GM12878 (cell line): ENCODE measurements around the gene ATP5PD. TPM values are rescaled to one million over a fixed set of nuclear protein-coding genes. Genes with fewer than 3 reads are reported as not detected.

ENCODE experiments used
- ATAC-seq: fragments of 200-7000 bp; cut with Tn5 transposase; 3 replicates; pipeline ENCODE4 v1.9.1; 2020; ENCODE audit warnings: mild to moderate bottlenecking, moderate library complexity
- BruUV-seq: library from RNA; stranded (reverse); fragments of 400-500 nt; replicated peaks from 2 replicates; lab custom pipeline; 2021; lab: Mats Ljungman, UMichigan
- CTCF ChIA-PET: fragments of 300-600 bp; sonication (Branson Sonifier 250); formaldehyde crosslinking; extraction: SDS; loops from one replicate; lab custom pipeline; 2021; ENCODE audit warnings: inconsistent platforms; lab: Yijun Ruan, JAX
- POLR2A ChIA-PET: fragments of 350-600 bp; formaldehyde crosslinking; extraction: SDS; loops from one replicate; lab custom pipeline; 2021; ENCODE audit warnings: inconsistent platforms; lab: Charles Lee
- RAD21 ChIA-PET: fragments of 300-600 bp; sonication (Branson Sonifier 250); formaldehyde crosslinking; loops from one replicate; lab custom pipeline; 2023; ENCODE audit warnings: antibody characterized with exemption; ENCODE audit not compliant: unreplicated experiment; lab: Charles Lee
- SMC1A ChIA-PET: fragments of 300-600 bp; sonication (Branson Sonifier 250); formaldehyde crosslinking; loops from one replicate; lab custom pipeline; 2023; ENCODE audit not compliant: unreplicated experiment, uncharacterized antibody; lab: Charles Lee
- DNase-seq: peaks from one replicate; pipeline ENCODE4 v3.0.0-alpha.2; 2011; ENCODE audit warnings: low read depth, low spot score
- FAIRE-seq: peaks from 3 replicates; lab custom pipeline; 2011; peaks lifted over from hg19 to GRCh38; lab: Jason Lieb, UNC
- H2AFZ ChIP-seq: 2 replicates; pipeline ENCODE4 v1.6.0; 2011; ENCODE audit warnings: low read depth, low read length, control low read depth; ENCODE audit not compliant: control insufficient read depth
- H3K27ac ChIP-seq: 2 replicates; pipeline ENCODE4 v1.5.1; 2011; ENCODE audit warnings: control low read depth; ENCODE audit not compliant: control insufficient read depth, insufficient read depth
- H3K27me3 ChIP-seq, 2 experiments: replicated peaks in 1 of 2; 2 replicates each; pipeline versions ENCODE4 v1.6.0 to v1.6.1; 2011; ENCODE audit warnings: low read length in 1 of 2; ENCODE audit not compliant: control insufficient read depth in 2 of 2, insufficient read depth in 2 of 2
- H3K36me3 ChIP-seq, 2 experiments: 2 replicates each; pipeline ENCODE4 v1.5.1; 2011; ENCODE audit warnings: low read length in 1 of 2; ENCODE audit not compliant: control insufficient read depth in 2 of 2, insufficient read depth in 2 of 2
- H3K4me1 ChIP-seq: 2 replicates; pipeline ENCODE4 v1.6.1; 2011; ENCODE audit warnings: mild to moderate bottlenecking, low read length, moderate library complexity, mixed read lengths; ENCODE audit not compliant: control insufficient read depth, insufficient read depth
- H3K4me2 ChIP-seq: 2 replicates; pipeline ENCODE4 v1.6.0; 2011; ENCODE audit warnings: control low read depth; ENCODE audit not compliant: control insufficient read depth, insufficient read depth
- H3K4me3 ChIP-seq: fragments of 200-600 bp; sonication (generic); 2 replicates; pipeline ENCODE4 v1.5.1; 2016
- H3K79me2 ChIP-seq: 2 replicates; pipeline ENCODE4 v1.6.0; 2011; ENCODE audit warnings: low read length; ENCODE audit not compliant: control insufficient read depth, insufficient read depth
- H3K9ac ChIP-seq: 2 replicates; pipeline ENCODE4 v1.8.0; 2011; ENCODE audit warnings: low read length, control low read depth, mixed read lengths; ENCODE audit not compliant: control insufficient read depth, insufficient read depth
- H3K9me3 ChIP-seq: replicated peaks from 3 replicates; pipeline ENCODE4 v1.5.1; 2011; ENCODE audit warnings: mild to moderate bottlenecking, low read length; ENCODE audit not compliant: control insufficient read depth, insufficient read depth
- H4K20me1 ChIP-seq: 2 replicates; pipeline ENCODE4 v1.6.0; 2011; ENCODE audit not compliant: control insufficient read depth, insufficient read depth
- CHD4 ChIP-seq: fragments of 200-600 bp; sonication (generic); IDR thresholded peaks from 2 replicates; pipeline ENCODE4 v1.6.1; 2016; ENCODE audit warnings: mild to moderate bottlenecking
- ELK1 ChIP-seq: IDR thresholded peaks from 2 replicates; pipeline ENCODE4 v1.6.1; 2012; ENCODE audit warnings: low read depth, low read length, improper control_type of control experiment
- KAT2A ChIP-seq: conservative IDR thresholded peaks from 2 replicates; pipeline ENCODE4 v1.6.1; 2011; ENCODE audit warnings: low read depth, low read length; ENCODE audit not compliant: control insufficient read depth
- MEF2A ChIP-seq: IDR thresholded peaks from 2 replicates; pipeline ENCODE4 v1.6.1; 2011; ENCODE audit warnings: low read depth, mild to moderate bottlenecking, low read length, moderate library complexity; ENCODE audit not compliant: insufficient read depth
- NBN ChIP-seq: fragments of 450-650 bp; IDR thresholded peaks from 2 replicates; pipeline ENCODE4 v1.6.1; 2016
- PML ChIP-seq: IDR thresholded peaks from 2 replicates; pipeline ENCODE4 v1.6.1; 2012; ENCODE audit warnings: low read length, inconsistent platforms
- REST ChIP-seq: IDR thresholded peaks from 2 replicates; pipeline ENCODE4 v1.6.1; 2012; ENCODE audit warnings: mild to moderate bottlenecking, low read depth, low read length
- RUNX3 ChIP-seq: IDR thresholded peaks from 2 replicates; pipeline ENCODE4 v1.6.1; 2012; ENCODE audit warnings: low read length, inconsistent platforms
- SIN3A ChIP-seq: IDR thresholded peaks from 2 replicates; pipeline ENCODE4 v1.6.1; 2012; ENCODE audit warnings: low read depth, low read length, improper control_type of control experiment
- SPI1 ChIP-seq: IDR thresholded peaks from 2 replicates; pipeline ENCODE4 v1.6.1; 2011; ENCODE audit warnings: low read depth, mild to moderate bottlenecking, low read length, moderate library complexity, borderline replicate concordance; ENCODE audit not compliant: insufficient read depth
- WGBS: methylation state at CpG from one replicate; pipeline ENCODE4 v1.1.6; 2016; ENCODE audit warnings: low lambda C conversion rate; ENCODE audit not compliant: insufficient replicate concordance, insufficient coverage; ENCODE audit errors: missing lambda C conversion rate; 5-methylcytosine and 5-hydroxymethylcytosine counted together
- in situ Hi-C: fragments of 300-500 bp; cut with MboI; formaldehyde crosslinking; loops from 9 replicates; pipeline ENCODE4 v1.14.3; 2018; ENCODE audit warnings: mixed read lengths
- intact Hi-C: fragments of 100-400 bp; cut with micrococcal nuclease; formaldehyde crosslinking; loops from one replicate; pipeline ENCODE4 v1.14.2; 2022; ENCODE audit not compliant: unreplicated experiment
- polyA plus RNA-seq, 11 experiments: library from polyadenylated mRNA; depleted of rRNA in 4 of 11; unstranded in 6 of 11; stranded (reverse) in 5 of 11; fragments of >200 nt; fragmentation: Nextera tagmentation in 4 of 11; fragmentation: Illumina TruSeq in 1 of 11; extraction: Ambion mirVana in 4 of 11; extraction: Trizol in 1 of 11; gene quantifications; 1 replicate in 1 of 11; 2 replicates in 10 of 11; pipeline versions ENCODE4 v1.2.1 to v1.2.3, GENCODE V29; 2011 to 2016; ENCODE audit warnings: inconsistent platforms in 2 of 11, missing spikeins in 2 of 11, low read depth in 1 of 11
- total RNA-seq, 4 experiments: library from RNA; depleted of rRNA in 3 of 4; stranded (reverse); fragments of >200 nt in 3 of 4; fragmentation: Illumina TruSeq in 1 of 4; extraction: Trizol in 1 of 4; gene quantifications; 2 replicates each; pipeline versions ENCODE4 v1.2.1 to v1.2.3, GENCODE V29; 2013 to 2021

The ATP5PD gene
- total and polyA plus RNA-seq, 10 of the 15 experiments (the other 5 are each of a cell fraction or from before 2014, with no cell fraction given) = 172 to 772 (median 321) TPM

DNA sequence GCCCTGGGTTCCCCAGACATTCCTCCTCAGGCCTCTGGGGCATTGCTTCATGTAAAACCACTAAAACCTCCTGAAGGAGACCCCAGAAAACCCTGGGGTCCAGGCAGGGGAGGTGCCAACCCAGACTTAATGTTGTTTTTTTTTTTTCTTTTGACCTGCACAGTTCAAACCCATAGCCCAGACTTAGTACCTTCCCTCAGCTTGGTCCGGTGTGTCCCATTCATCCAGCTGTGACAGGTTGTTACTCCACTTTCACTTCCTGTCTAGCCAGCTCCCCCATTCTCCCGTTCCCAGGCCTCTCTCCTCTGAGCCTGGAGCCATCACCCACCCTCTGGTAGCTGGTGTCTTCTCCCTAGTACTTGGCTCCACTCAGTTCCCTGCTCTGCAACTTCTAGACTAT, 54.5 kb downstream of the ATP5PD start:
- ChIA-PET CTCF (interaction anchor here (0.6 to 4.4 kb wide), 4 partner anchors 16 to 31 kb away, joined by 3 to 21 read pairs (median 10); partner anchors contain the start of gene MRPL58), RAD21 (interaction anchor here (1.7 kb wide), 1 partner anchor 30 kb away, joined by 8 read pairs; no protein-coding TSS in a partner anchor), SMC1A (interaction anchor here (0.5 to 1.2 kb wide), 3 partner anchors 10 to 30 kb away, joined by 3 to 4 read pairs (median 3); no protein-coding TSS in a partner anchor), POLR2A (no interaction called here)
- H3K27me3 ChIP-seq = peaks cover 2 to 16% of the 10 kb centered on the region in 2 experiments; a peak in 3 of 4 replicates
- intact Hi-C loops = no loop called here
- H3K27ac ChIP-seq = no peak overlapping the region
- H3K4me2 ChIP-seq = no peak overlapping the region
- H4K20me1 ChIP-seq = no peaks in the 10 kb centered on the region
- 15% methylated on average over 2 of the region's 2 CpGs for WGBS
- FAIRE-seq (no peak), ATAC-seq (no peak), DNase-seq (no peak)
- no peak overlapping the region for H3K4me3 ChIP-seq
- H3K79me2 ChIP-seq = no peaks in the 10 kb centered on the region
- 0 out of 2 replicates have a peak, but pooled peaks have one; percentile 26 for TF ChIP-seq SPI1
- no peak for TF ChIP-seq MEF2A
- H2AFZ ChIP-seq = no peak overlapping the region
- no peaks in the 10 kb centered on the region for H3K9me3 ChIP-seq
- in situ Hi-C loops = no loop called here
- H3K36me3 ChIP-seq = no peaks in the 10 kb centered on the region
- no TSS peak for BruUV-seq
- no peak overlapping the region for H3K9ac ChIP-seq
- H3K4me1 ChIP-seq = no peaks in the 10 kb centered on the region; the same call in 1 of the 2 replicates

DNA sequence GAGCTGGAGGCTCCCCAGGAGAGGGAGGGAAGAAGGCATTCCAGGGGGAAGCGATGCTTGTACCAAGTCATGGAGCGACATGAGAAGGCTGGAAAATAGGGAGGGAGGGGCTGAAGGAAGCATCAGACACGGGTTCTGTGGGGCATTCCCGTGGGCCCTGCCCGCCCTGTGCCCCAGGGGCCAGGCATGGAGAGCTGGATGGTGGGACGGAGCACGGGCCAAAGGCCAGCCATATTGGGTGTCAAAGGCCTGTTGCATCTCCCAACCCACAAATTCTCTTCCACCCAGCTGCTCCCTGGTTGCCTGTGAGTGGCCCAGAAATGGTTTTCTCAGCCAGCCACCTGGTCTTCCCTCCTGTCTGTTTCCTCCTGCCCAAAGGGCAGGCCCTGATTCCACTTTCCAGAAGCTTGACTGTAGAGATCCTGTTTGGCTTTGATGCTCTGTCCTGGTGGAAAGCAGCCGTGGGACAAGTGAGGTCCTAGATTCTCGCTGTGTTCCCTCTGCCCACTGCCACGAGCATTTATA, 56.1 kb downstream of the ATP5PD start:
- ChIA-PET SMC1A (interaction anchor here (0.6 to 1.4 kb wide), 2 partner anchors 9 to 1273 kb away, joined by 3 read pairs; no protein-coding TSS in a partner anchor), CTCF (interaction anchor here (0.6 to 3.7 kb wide), 4 partner anchors 21 to 238 kb away, joined by 3 to 17 read pairs (median 4); partner anchors contain the start of gene MRPL58), POLR2A (no interaction called here), RAD21 (interaction anchor here (1.4 to 1.7 kb wide), 2 partner anchors 29 to 211 kb away, joined by 3 to 8 read pairs; no protein-coding TSS in a partner anchor)
- no peaks in the 10 kb centered on the region for H3K79me2 ChIP-seq
- TF ChIP-seq REST = no peak
- TF ChIP-seq RUNX3 = no peak
- TF ChIP-seq KAT2A = no peak
- TF ChIP-seq CHD4 = no peak
- no peak for TF ChIP-seq ELK1
- TF ChIP-seq NBN = no peak
- no peak for TF ChIP-seq PML
- no peak for TF ChIP-seq SIN3A
- H2AFZ ChIP-seq = no peak overlapping the region
- H3K4me3 ChIP-seq = no peak overlapping the region
- no peaks in the 10 kb centered on the region for H3K36me3 ChIP-seq
- DNase-seq (no peak), FAIRE-seq (no peak), ATAC-seq (no peak)
- no peak overlapping the region for H3K4me2 ChIP-seq
- no peaks in the 10 kb centered on the region for H4K20me1 ChIP-seq
- H3K27me3 ChIP-seq = peaks cover 2 to 16% of the 10 kb centered on the region in 2 experiments; a peak in 3 of 4 replicates
- no peaks in the 10 kb centered on the region for H3K9me3 ChIP-seq
- 47% methylated on average over 10 of the region's 10 CpGs for WGBS
- peaks cover 3% of the 10 kb centered on the region; the same call in 1 of the 2 replicates for H3K4me1 ChIP-seq
- in situ Hi-C loops = no loop called here
- H3K9ac ChIP-seq = no peak overlapping the region
- no peak overlapping the region for H3K27ac ChIP-seq
- intact Hi-C loops = no loop called here
- BruUV-seq = no TSS peak
